Measurements from ENCODE around the gene PRKD1.

PRKD1 gene

GRCh38 chr14:29664515-29664914, 263.1 kb downstream of the PRKD1 start:
- no peak for DNase-seq

GRCh38 chr14:29663281-29663801, 264.3 kb downstream of the PRKD1 start:
- DNase-seq: no peak

GRCh38 chr14:29654901-29655550, 272.6 kb downstream of the PRKD1 start:
- DNase-seq: no peak

- DNase-seq: no peak
Observed at GRCh38 chr14:29653303-29653702, 274.3 kb downstream of the PRKD1 start.

- no peak for DNase-seq
Observed at GRCh38 chr14:29652571-29652970, 275.1 kb downstream of the PRKD1 start.

GRCh38 chr14:29650554-29651269, 276.9 kb downstream of the PRKD1 start:
- no peak for DNase-seq

GRCh38 chr14:29649170-29649569, 278.5 kb downstream of the PRKD1 start:
- DNase-seq: no peak

- no peak for DNase-seq
Observed at GRCh38 chr14:29648045-29648444, 279.6 kb downstream of the PRKD1 start.

- DNase-seq: no peak
Observed at GRCh38 chr14:29645117-29645516, 282.5 kb downstream of the PRKD1 start.

- DNase-seq: no peak
Observed at GRCh38 chr14:29643433-29644211, 284.0 kb downstream of the PRKD1 start.

GRCh38 chr14:29637411-29637810, 290.2 kb downstream of the PRKD1 start:
- DNase-seq: no peak

- DNase-seq: no peak
Observed at GRCh38 chr14:29636870-29637269, 290.8 kb downstream of the PRKD1 start.

GRCh38 chr14:29630566-29631160, 297.0 kb downstream of the PRKD1 start:
- DNase-seq: no peak

GRCh38 chr14:29629839-29630238, 297.8 kb downstream of the PRKD1 start:
- DNase-seq: no peak

- no peak for DNase-seq
Observed at GRCh38 chr14:29627137-29627536, 300.5 kb downstream of the PRKD1 start.

GRCh38 chr14:29618323-29619067, 309.2 kb downstream of the PRKD1 start:
- no peak for DNase-seq

GRCh38 chr14:29616922-29617321, 310.7 kb downstream of the PRKD1 start:
- no peak for DNase-seq

GRCh38 chr14:29608861-29609260, 318.8 kb downstream of the PRKD1 start:
- no peak for DNase-seq

- no peak for DNase-seq
Observed at GRCh38 chr14:29607169-29607568, 320.5 kb downstream of the PRKD1 start.

- DNase-seq: no peak
Observed at GRCh38 chr14:29603696-29604095, 324.0 kb downstream of the PRKD1 start.

- no peak for DNase-seq
Observed at GRCh38 chr14:29601616-29602015, 326.0 kb downstream of the PRKD1 start.

- no peak for DNase-seq
Observed at GRCh38 chr14:29587761-29588470, 339.7 kb downstream of the PRKD1 start.
